HG03460 (cell line): ENCODE data around the gene PLAAT4.
A peak's percentile ranks its signal among the peaks of the same experiment; 100 is the strongest.
"Not testable (repeated sequence)": the region's sequence is repeated elsewhere in the genome, so short reads cannot be mapped to it uniquely, and the experiment has no call there.

Experiments
- ATAC-seq: cut with Tn5 transposase; IDR thresholded peaks from one replicate; pipeline ENCODE4 v1.9.1; 2021; ENCODE audit not compliant: unreplicated experiment

The PLAAT4 gene

GRCh38 chr11:63537293-63538101 lies 889 bp downstream of the PLAAT4 start:
- ATAC-seq, result no peak

- ATAC-seq, result not testable (repeated sequence)
Observed at GRCh38 chr11:63542506-63542905, 5.9 kb downstream of the PLAAT4 start.

DNA sequence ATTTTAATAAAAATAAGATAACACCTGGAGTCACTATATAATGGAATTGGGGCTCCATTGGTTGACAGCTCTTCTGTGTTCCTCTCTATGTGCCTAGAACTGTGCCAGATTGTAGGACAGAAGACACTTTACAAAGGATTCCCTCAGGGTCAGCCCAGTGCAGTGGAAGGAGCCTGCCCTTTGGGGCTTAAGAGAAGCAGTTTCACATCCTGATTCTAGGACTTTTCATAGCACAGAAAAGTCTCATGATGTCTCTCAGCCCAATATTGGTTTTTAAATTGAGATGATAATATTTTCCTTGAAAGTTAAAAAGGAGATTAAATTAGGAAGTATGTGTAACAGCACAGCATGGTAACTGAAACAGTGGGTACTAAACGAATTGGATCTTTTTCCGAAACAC lies 7.1 kb downstream of the PLAAT4 start:
- ATAC-seq, result no peak

DNA sequence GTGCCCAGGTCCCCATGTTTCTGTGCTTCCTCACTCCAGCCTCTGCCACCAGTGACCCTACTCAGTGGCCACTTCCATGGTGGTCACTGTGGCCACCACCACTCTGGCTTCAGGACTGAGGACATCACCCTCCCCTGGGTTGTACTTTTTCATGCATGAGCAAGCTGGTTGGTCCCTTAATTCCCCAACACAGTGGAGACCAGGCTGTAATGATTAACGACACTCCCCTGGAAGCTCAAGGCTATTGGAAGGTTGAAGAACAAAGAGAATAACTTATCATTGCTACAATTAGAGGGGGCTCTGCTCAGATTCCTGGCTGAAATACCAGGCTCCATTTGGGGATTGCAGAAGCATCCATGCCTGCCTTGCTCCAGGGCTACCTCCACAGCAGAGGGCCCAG lies 10.5 kb downstream of the PLAAT4 start:
- ATAC-seq, result no peak

- no peak for ATAC-seq
Observed at GRCh38 chr11:63548178-63548577, 11.6 kb downstream of the PLAAT4 start.

- no peak for ATAC-seq
Observed at GRCh38 chr11:63549411-63549810, 12.8 kb downstream of the PLAAT4 start.

- ATAC-seq, result not testable (repeated sequence)
Observed at GRCh38 chr11:63550156-63550700, 13.6 kb downstream of the PLAAT4 start.

GRCh38 chr11:63551091-63551888 lies 14.7 kb downstream of the PLAAT4 start:
- no peak for ATAC-seq

GRCh38 chr11:63551889-63552266 lies 15.3 kb downstream of the PLAAT4 start:
- ATAC-seq, result no peak

DNA sequence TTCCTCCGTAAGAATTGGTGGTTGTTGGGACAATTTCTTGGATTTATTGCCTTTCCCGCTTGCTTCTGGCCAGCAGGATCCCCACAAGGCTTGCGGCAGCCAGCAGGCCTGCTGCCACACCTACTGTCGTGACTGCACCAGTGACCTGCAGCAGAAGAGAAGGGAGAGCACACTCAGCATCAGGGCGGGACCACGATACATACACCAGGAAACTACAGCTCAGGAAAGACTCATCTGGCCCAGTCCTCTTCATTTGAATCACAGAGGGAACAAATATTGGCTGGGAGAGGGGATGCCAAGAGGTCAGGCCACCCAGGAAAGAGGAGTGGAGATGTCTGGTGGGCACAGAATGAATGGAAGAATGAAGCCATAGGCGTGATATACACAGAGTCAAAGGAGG lies 16.3 kb downstream of the PLAAT4 start:
- no peak for ATAC-seq

DNA sequence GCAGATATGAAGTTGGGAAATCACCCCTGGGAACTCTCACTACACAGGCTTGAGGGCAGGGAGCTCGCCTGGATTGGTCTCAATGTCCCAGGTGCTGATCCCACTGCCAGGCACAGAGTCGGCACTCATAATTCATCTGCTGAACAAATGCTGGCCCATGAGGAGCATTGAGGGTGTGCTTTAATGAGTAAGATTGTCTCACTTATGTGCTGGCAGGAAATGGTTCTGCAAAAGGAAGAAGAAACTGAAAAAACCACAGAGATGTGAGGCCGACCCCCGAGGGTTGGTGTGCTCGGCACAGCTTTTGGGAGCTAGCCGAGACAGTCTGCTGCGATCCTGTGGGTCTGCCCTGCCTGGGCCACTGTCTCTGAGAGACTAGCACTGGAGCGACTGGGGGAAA lies 17.2 kb downstream of the PLAAT4 start:
- peak; percentile 73 for ATAC-seq

DNA sequence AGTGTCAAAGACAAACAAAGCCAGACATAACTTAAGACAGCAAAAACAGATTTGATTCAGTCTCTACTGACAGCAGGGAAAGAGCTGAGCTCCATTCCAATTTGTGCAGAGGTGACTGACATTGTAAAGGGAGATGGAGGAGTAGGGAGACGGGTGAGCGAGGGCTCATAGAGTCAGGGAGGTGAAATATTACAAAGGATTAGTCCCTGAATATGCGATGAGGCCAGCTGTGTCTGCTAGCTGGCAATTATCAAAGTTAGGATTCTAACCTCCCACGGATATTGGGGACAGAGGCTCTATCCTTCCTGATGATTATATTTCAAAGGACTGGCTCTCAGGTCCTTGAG lies 18.2 kb downstream of the PLAAT4 start:
- no peak for ATAC-seq

DNA sequence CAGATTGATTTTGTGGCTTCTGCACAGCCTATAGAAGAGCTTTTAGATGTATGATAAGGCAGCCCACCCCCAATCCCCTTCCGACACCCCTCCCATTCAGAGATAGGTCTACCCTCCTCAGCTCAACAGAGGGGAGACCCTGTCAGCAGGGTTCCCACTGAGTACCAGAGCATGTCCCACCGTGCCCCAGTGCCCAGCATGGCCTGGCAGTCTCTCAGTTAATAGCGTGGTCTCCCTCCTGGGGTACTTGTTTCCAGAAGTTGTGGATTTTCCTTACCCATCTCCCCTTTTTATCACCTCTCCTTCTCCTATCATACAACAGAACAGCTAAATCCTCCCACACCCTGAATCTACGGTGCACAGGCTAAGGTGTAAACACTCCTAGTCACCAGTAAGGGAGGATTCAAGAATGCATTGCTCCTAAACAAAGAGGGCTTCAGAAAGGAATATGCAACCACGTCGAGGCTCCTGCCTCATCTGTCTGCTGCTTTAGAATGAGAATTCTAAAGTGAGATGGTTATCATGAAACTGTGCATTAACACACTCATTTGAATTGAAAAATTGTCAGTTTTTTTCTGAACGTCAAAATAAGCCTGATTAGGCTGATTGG lies 19.9 kb downstream of the PLAAT4 start:
- ATAC-seq, result no peak

DNA sequence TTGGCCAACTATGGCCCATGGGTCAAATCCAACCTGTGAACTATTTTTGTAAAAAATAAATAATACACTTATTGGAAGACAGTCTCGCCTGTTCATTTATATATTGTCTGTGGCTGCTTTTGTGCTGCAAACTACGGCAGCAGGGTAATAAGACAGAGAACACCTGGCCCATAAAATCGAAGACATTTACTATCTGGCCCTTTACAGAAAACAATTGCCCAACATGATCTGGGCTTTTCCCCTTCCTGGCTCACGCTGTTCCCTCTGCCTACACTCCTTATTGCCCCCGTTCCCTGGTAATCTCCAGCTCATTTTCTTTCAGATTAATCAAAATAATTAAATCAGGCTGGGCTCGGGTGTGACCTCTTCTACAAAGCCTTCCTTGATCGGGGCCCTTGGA lies 21.0 kb downstream of the PLAAT4 start:
- no peak for ATAC-seq

- no peak for ATAC-seq
Observed at GRCh38 chr11:63558459-63559157, 22.0 kb downstream of the PLAAT4 start.

- no peak for ATAC-seq
Observed at GRCh38 chr11:63560506-63561180, 24.0 kb downstream of the PLAAT4 start.

DNA sequence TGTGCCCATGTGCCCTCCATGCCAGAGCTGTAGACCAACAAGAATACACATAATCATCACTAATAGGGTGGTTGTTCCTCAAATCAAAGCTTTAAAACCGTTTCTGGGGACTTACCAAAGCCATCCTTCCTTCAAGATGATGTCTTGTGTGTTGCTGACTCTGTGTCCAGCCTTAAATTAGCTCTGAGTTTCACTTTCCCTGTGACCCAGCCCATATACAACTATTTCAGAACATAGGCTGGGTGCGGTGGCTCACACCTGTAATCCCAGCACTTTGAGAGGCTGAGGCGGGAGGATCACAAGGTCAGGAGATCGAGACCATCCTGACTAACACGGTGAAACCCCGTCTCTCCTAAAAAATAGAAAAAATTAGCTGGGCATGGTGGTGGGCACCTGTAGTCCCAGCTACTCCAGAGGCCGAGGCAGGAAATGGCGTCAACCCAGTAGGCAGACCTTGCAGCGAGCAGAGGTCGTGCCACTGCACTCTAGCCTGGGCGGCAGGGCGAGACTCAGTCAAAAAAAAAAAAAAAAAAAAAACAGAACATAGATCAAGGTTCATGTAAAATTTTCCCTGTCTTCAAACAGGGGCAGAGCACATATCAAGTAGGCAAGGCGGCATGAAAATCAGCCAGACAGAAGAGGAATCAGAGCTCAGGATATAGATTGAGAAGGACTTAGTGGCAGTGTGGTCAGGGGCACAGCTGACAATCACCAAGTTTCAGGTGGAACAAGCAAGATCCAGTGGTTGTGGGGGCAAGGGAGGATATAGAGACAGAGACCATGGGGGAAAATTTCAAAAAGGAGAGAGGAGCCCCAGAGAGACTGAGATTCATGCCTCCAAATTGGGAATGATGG lies 26.8 kb downstream of the PLAAT4 start, which contains the start of gene PLAAT2:
Gene PLAAT2 (minus strand): TSS at position 179 of the 855 bp plus-strand sequence. CDS start 55 bp downstream, at position 124.
- no peak for ATAC-seq

DNA sequence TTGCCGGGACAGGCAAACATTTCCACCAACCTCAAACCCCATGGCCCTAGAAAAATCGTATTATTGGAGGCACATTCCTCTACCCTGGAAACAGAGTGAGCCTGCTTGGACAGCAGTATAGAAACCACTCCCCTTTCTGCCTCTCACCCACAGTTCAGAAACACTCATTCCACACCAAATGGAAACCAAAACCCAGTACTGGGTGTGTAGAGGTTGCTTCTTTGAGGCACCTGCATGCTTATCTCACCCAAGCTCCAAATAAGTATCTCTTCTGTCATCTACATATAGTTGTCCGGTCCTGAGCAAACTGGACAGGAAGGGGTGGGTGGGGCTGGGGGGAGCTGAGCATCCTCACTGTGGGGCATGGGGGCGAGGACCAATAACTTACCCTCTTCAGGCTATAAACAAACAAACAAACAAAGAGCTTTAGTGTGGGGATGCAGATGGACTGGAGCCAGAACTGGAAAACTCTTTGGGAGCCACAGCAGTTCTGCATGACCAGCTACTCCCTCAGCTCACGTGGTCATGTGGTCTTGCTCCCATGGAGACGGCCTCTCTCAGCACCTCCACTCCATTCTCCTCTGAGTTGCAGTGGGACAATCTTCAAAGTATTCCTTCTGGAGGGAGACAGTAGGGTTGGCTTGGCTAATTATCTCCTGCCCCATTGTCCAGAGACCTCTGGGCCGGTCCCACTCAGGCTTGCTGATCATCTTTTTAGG lies 27.6 kb downstream of the PLAAT4 start:
- peak; percentile 65 for ATAC-seq
